Activated T-cell treated with anti-CD3 and anti-CD28 coated beads for 1 hour (primary cell): ENCODE results near the gene CFAP221.

ENCODE experiments used
- DNase-seq: peaks from one replicate; pipeline ENCODE4 v3.0.0-alpha.2; 2020; ENCODE audit warnings: low read depth

CFAP221 gene

DNA sequence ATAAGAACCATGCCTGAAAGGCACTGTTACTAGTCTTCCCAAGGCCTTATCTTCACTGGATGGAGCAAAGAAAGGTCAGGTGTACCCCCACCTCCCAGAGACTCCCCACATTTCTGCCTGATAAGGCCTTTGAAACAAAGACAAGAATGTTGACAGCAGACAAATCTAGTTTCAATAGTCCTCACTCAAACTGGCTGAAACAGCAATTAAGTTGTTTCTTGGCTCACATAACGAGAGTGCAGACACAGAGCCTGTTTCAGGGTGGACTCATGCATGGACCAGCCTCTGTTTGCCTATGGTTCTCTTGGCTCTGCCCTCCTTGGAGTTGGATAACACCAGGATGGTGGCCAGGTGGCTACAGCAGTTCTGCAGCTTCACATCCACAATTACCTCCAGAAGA lies 7.5 kb upstream of the CFAP221 start:
- no peak for DNase-seq

DNA sequence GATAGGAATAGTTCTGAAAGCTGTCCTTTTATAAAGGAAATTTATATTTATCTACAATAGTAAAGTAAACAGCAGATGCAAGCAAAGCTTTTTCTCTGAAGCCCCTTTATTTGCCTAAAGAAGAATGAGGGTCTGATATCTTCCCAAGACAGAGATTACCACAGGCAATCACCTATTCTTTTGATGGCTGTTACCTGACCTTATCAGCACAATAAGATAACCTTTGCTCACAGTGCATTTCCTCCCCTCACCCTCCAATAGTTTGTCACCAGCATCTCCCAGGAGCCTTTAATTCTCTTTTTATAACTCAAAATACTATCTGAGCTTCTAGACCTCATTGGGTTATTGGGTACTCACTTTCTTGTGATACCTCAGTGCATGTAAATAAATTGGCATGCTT lies 6.5 kb upstream of the CFAP221 start:
- no peak for DNase-seq

DNA sequence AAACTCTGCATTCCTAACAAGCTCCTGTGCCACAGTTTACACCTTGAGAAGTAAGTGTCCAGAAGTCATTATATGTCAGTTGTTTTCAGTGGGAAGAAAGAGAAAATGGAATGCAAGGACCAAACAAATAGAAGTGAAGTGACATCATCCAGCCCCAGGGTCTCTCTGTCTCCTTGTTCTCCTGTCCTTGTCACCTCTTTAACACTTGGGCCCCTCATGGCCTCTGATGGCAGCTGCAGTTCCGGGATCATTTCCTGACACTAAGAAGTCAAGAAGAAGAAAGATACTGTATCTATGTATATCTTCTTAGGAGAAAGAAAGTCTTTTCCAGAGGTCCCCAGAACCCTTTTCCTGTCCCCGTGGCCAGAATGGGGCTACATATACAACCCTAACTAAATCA lies 2.8 kb upstream of the CFAP221 start:
- DNase-seq: no peak

DNA sequence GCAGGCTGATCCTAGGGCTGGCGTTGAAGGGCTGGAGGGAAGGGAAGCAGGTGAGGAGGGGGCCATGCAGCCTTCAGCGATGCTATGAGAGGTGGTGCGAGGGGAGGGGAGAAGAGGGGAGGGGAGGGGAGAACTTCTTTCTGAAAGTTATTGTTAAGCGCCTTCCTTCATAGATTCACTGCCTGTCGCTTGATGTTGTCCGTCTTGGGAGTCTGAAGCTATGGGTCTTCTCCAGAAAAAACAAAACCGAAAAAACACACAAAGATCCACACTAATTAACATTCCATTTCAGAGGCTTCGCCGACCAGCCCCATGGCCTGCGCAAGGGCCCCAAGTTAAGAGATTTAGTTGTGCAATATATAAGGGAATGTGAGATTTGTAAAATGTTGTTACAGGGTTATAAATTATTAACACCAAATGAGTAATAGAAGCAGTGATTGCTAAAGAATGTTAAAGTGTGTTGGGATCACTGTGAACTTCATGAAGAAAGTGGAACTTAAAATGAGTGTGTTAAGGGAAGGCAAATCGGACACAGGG lies 758 bp downstream of the CFAP221 start:
- no peak for DNase-seq

DNA sequence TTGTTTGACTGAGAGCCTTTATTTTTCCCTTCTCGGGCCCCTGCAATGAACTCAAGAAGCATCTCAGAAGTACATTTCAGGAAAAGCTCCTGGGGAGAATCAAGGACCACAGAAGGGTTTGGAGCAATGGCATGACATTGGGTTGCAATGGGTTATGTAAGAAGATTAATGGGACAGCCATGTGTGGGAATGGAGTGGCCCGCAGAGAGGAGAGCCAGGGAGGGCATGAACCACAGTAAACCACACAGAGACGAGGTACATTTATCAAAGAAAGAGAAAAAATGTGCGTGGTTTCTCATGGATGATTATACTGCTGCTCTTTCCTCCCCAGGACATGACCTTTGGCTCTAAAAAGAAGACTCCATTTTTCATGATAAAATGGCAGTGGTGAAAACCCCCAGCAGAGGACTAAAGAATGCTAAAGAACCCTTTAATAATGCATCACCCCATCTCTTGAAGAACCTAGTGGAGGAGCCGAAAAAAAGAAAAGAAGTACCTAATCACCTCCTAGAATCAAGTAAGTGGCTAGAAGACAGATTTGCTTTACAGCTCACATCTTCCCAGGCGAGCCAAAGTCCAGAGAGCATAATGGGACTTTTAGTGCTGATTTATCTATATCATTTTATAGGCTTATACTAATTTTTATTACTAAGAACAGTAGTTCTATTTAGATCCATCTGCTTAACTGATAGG lies 1.7 kb downstream of the CFAP221 start:
- DNase-seq: no peak

DNA sequence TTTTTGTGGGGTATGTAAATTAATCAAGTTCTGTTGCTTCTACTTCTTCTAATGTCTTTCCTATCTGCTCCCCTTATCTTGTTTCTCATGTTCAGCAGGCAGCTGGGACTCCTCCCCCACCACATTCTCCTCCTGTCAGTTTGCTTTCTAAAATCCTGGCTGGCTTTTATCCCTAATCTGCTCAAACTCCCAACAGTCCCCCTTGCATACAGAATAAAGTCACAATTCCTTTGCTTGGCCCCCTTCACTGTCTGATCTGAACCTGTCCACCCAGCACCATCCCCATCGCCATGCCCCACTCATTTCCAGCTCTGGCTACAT lies 2.2 kb downstream of the CFAP221 start:
- DNase-seq: no peak

DNA sequence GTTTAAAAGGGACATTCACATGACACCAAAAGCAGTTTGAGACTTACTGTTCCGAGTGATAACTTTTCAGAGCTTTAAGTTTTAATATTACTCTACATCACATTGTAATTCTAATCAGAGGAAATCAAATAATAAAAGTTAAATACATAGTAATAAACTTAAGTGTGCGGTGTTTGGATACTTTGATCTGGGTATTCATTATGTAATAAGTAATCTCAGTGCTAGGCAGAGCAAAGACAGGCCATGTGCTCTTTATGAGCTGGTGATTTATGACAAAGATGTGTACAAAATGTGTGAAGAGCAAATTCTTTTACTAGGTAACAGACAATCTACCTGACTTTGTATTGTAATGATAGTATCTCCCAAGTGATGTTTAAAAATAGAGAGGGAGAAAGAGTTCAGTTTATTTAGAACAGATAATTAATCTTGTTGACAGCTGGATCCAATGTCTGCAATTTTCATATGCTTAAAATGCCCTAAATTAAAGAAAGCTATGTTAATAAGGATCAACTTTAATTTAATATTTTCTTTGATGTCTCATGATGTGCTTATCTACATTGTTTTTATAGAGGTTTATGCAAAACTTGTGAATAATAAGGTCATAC lies 4.4 kb downstream of the CFAP221 start:
- DNase-seq: no peak

DNA sequence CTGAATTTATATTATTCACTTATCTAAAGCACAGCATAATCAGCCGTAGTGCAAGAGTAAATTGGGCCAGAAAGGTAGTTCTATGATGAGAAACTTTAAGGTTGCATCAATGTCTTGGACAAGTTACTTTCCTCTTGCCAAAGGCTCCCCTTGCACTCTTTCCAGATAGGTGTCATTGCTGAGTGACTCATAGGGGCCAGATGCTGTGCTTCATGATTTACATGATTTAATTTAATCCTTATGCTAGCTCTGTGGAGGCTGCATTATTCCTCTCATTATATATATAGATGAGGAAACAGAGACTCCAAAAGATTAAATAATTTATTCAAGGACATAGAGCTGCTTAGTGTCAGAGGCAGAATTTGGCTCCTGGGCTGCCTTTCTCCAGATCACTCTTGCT lies 5.0 kb downstream of the CFAP221 start:
- no peak for DNase-seq

DNA sequence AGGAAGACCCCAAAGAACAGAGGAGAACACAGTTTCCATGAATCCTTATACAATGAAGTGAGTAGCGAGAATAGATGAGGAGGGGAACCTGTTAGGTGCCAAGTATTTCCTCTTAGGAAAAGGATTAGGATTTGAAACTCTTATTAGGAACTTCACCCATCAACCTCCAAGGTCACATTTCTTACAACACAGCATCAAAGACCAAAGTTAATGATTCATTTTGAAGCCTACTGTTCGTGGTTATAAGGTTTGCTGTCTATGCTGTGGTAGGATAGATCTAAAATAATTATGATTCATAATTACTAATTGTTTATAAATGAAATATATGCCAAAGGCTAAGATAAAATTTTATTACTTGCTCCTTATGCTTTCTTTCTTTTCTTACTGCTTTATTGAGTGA lies 6.1 kb downstream of the CFAP221 start:
- DNase-seq: no peak

DNA sequence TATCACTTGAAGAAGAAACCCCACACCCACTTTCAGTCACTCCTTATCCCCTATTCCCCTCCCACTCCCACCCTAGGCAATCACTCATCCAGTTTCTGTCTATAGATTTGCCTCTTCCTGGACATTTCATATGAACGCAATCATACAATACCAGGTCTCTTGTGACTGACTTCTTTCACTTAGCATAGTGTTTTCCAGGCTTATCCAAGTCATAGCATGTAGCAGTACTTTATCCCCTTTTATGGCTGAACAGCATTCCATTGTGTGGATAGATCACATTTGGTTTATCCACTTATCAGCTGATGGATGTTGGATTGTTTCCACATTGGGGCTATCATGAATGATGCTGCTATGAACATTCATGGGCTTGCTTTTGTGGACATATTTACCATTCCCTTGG lies 6.6 kb downstream of the CFAP221 start:
- DNase-seq: no peak

DNA sequence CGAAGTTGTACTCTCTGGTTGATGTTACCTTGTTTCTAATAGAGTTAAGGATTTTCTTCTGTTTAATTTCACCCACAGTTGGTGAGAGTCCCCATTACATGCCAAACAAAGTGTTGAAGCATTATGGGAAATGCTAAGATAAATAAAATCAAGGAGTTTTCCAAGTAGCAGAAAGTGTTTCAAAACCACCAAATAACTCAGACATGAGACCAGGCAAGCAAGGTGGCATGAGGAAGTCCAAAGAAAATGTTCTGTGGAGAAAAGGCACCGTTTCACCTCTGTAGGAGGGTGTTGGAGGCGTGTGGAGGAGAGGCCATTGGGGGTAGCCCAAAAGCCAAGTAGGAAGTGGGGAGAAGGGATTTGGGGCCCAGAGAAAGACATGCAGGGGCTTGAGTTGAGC lies 8.7 kb downstream of the CFAP221 start:
- no peak for DNase-seq

DNA sequence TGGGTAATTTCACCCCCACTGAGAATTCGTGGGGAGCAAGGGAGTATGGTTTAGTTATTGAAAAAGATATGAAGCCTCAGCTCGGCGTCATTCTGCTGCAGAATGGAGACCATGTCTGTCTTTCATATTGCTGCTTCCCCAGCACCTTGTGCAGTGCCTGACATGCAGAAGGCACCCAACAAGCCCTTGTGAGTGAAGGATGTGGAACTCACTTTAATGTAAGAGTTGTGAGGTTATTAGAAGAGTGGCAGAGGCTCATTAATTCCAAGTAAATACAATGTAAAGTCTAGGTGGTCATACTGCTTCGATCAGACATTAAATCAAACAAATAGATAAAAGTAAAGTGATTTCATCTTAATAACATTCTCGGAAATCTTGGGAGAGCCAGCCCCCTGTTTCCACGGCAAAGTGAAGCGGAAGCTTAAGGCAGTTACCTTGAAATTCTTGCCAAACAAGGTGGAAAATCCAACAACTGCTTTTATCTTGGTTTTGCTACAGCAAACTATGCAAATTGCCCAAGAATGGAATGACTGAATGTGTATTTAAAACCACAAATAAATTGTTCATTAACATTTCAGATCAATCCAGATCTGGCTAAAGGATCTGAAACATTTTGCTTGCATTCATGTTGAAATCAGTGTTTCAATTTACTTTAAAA lies 9.6 kb downstream of the CFAP221 start:
- no peak for DNase-seq

DNA sequence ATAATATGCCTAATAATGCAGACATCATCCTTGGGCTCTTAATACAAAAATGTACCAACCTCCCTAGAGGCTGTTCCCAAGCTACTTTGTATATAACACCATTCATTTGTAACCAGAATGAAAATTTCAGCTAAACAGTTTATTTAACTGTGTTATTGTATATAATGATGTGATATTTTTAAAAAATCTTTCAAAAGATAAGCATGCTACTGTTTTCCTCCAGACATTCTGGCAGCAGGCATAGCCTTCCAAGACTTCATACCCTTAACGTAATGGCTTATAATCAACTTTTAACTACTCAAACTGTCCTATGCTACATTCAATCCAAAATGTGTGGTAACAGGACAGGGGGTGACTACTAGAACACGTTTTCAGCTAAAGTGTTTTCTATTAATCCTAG lies 21.2 kb downstream of the CFAP221 start:
- no peak for DNase-seq

DNA sequence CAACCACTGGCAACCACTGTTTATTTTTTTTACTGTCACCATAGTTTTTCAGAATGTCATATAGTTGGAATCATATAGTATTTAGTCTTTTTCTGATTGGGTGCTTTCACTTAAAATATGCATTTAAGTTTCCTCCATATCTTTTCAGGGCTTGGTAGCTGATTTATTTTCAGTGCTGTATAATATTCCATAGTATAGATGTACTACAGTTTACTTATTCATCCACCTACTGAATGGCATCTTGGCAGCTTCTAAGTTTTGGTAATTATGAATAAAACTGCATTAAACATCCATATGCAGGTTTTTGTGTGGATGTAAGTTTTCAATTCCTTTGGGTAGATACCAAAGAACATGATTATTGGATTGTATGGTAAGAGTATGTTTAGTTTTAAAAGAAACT lies 23.0 kb downstream of the CFAP221 start:
- no peak for DNase-seq

DNA sequence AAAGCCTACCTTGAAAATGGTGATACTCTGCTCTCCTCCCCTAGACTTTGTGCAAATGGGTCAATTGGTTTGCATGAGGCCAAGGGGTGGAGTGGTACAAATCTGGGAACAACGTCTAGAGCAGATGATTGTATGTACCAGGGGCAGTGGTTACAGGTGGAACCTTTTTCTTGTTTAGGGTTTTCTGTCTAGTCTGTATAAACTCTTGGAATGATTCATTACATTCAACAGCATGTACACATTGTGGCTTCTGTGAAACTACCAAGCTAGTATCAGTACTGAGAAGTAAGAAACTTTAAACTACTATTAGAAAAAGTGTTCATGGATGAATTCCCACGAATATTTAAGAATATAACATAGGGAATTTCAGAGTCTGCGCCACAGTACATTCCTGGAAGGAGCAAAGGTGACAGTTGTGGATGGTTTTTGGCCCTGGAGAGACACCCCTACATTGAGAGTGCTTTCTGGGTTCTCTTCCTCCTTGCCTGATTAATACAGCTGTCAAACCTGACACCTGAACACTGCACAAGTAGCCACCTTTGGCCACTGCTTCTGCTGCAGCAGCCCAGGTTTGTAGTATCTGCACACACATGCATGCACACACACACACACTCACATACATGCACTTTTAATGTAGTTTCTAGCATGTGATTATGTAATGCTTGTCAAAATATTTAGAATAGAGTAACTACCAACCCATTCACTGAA lies 30.0 kb downstream of the CFAP221 start:
- DNase-seq: no peak

DNA sequence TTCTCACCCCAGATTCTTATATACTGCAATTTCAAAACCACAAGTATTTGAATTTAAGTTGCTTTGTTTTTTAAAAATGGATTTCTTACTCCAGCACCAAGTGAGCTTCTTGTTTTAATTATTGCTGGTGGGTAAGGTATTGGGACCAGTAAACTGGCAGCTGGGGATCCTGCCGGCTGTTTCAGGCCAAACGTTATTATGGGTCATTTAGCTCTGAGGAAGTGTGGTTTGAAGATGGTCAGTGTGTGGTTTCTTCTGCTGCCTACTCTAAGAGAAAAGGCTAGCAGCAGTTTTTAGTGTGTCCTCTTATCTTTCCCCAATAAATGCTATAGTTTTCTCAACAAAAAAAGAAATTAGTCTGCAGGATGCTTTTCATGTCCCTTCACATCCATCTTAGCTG lies 30.6 kb downstream of the CFAP221 start:
- DNase-seq: no peak

DNA sequence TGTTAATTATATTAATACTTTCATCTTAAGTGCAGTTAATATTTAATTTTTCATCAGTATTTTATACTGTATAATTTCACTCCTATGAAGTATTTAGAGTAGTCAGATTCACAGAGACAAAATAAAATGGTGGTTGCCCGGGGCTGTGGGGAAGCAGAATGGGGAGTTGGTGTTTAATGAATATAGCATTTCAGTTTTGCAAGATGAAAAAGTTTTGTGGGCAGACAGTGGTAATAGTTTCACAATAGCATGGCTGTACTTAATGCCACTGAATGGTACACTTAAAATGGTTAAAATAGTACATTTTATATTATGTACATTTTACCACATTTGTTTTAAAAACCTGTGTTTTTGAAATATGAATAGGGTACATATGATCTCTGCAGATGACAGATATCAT lies 31.2 kb downstream of the CFAP221 start:
- DNase-seq: no peak

DNA sequence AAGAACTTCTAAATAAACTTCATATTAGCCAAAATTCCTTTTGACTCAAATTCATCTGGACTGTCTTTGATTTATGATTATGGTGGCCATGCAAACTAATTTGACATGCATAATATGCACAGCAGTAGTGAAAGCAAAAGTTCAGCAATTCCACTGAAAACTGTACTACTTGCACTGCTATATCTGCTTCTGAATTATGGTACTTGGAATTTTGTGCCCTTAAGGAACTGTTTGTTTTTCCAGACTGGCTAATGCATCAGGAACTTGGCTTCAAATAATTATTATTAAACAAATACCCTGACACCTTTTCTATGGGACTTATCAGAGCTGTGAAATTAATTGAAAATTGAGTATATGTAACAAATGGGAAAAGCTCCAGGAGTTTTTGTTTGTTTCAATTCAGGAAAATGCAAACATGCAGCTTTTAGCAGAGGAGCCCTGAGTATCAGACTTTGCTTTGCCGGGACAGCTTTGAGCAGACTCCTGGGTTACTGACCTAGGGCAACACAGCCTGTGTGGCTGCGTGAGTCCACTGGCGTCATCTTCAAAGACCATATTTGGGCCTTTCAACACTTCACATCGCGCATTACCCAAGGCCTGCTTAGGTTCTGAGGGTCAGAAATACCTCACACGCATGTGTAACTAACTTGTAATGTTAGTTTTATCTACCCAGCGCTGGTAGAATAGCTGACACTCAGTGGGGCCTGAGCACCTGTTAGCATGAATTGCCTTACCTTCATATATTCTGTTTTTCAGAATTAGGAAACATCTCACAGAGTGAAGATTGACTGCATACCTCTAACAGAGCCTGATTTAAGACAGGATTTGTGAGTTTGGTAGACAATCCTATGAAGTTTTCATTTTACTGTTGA lies 35.4 kb downstream of the CFAP221 start:
- no peak for DNase-seq

DNA sequence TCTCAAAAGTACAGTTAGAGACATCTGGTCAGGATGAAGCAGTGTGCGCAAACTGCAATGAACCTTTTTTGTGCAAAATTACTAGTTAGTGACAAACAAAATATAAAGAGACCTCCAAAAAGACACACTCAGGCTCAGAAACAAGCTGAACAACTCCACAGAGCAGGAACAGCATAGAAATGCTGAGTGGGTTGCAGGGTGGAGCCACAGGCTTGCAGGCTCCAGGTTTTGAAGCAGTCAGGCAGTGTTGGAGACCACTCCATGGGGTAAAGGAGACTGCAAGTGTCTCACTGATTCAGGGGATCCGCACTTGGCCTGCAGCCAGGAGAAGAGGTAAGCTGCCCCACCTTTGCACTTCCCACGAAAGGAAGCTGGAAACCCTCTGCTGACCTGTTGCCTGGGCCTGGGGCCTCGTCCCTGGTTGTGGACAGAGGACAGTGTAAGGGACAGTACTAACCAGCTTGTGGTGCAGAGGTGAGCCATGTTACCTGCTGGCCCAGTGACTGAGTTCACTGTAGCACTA lies 36.4 kb downstream of the CFAP221 start:
- DNase-seq: no peak

DNA sequence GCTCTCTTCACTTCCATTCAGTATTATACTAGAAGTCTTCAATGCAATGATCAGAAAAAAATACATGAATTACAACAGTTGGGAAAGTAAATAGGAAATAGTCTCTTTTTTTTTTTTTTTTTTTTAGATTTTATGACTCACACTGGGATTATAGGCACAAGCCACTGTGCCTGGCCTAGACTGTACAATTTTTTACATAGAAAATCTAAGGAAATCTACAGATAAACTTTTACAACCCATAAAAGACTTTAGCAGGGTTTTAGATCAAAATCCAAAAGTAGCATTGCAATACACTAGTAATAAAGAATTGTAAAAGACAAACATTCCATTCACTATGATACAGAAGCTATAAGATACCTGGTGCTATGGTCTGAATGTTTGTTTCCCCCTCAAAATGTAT lies 39.0 kb downstream of the CFAP221 start:
- DNase-seq: no peak

DNA sequence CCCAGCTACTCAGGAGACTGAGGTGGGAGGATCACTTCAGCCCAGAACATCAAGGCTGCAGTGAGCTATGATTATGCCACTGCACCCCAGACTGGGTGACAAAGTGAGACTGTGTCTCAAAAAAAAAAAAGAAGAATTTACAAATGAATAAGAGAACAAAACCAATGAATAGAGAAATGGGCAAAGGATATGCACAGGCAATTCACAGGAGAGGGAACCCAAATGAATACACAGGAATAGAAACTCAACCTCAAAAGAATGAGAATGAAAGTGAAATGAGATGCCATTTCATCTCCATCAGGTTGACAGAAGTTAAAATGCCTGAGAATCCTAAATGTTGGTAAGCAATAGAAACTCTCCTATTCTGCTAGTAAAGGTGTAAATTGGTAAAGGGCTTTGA lies 40.2 kb downstream of the CFAP221 start:
- DNase-seq: no peak

DNA sequence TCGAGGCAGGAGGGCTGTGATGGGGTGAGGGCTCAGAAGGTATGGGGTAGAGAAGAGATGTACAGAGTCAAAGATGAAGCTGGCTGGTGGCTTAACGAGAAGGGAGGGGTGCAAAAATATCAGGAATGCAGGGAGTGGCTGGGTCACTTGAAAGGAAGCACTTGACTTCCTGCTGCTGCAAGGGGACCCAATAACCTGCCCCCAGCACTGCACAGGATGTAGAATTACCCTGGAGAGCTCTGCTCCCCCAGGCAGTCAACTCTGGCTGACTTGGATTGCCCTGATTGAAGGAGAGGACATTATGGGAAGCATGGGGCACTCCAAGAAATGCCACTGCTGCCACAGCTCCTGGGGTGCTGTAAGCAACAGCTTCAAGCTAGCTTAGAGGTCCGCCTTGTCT lies 41.8 kb downstream of the CFAP221 start:
- DNase-seq: no peak
